Measurements from ENCODE around the gene FDXR. TPM values are rescaled to one million over a fixed set of nuclear protein-coding genes. Genes with fewer than 3 reads are reported as not detected.

FDXR gene
- total and polyA plus RNA-seq, 2 donors (not counting 3 experiments of a cell fraction or from before 2014, with no cell fraction given) = 19.7 to 33.4 TPM

DNA sequence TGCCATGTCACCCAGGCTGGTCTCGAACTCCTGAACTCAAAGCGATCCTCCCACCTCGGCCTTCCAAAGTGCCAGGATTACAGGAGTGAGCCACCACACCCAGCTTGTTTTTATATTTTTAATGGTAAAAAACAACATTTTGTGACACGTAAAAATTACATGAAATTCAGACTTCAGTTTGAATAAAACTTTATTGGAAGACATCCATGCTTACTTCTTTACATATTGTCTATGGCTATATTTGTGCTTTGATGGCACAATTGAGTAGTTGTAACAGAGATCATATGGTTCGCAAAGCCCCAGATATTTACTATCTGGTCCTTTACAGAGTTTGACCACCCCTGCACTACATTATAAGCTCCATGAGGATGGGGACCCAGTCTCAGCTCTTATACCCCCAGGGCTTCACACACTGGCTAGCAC, 1.8 kb upstream of the FDXR start:
- DNase-seq (ENCODE audit: low read depth, low spot score) = no peak
- no peaks in the 10 kb centered on the region for H3K79me2 ChIP-seq (ENCODE audit: control insufficient read depth, insufficient read depth, low read length)
- no peak overlapping the region for H3K4me3 ChIP-seq (replicated peaks in 1 of 3; ENCODE audit: insufficient read depth in 1 of 3, low read depth in 1 of 3, low read length in 3 of 3)
- H3K9me1 ChIP-seq (replicated peaks; ENCODE audit: control insufficient read depth, extremely low read depth, insufficient read depth, low read length) = no peaks in the 10 kb centered on the region
- H3K4me2 ChIP-seq (ENCODE audit: insufficient read depth, low read length) = no peak overlapping the region
- H2AFZ ChIP-seq (ENCODE audit: low read depth, low read length) = no peak overlapping the region
- no peak for FAIRE-seq
- no peaks in the 10 kb centered on the region for H3K36me3 ChIP-seq (ENCODE audit: control insufficient read depth in 2 of 2, extremely low read depth in 1 of 2, insufficient read depth in 2 of 2, low read length in 2 of 2)
- no peaks in the 10 kb centered on the region for H4K20me1 ChIP-seq (replicated peaks; ENCODE audit: control insufficient read depth, extremely low read depth, insufficient read depth, low read length)
- CTCF ChIA-PET = no interaction called here
- dilution Hi-C loops (cut with MboI; ENCODE audit: extremely low pct_ligation_motif_present, low sequenced_read_pairs) = no loop called here
- no peaks in the 10 kb centered on the region for H3K27me3 ChIP-seq (ENCODE audit: control insufficient read depth in 2 of 2, insufficient read depth in 2 of 2, low read length in 2 of 2)
- H3K9ac ChIP-seq (replicated peaks; ENCODE audit: extremely low read depth, insufficient read depth, low read length) = no peak overlapping the region
- POLR2A ChIA-PET = no interaction called here
- intact Hi-C loops (cut with micrococcal nuclease) = loop anchor here (5.0 kb wide), 1 partner anchor 97 kb away; the partner anchor contains the start of gene NAT9
- peaks cover 15% of the 10 kb centered on the region for H3K4me1 ChIP-seq (ENCODE audit: control insufficient read depth, extremely low read depth, insufficient read depth, low read length)
- TF ChIP-seq JUN (IDR thresholded peaks at IDR 0.05; ENCODE audit: borderline replicate concordance, insufficient read depth, insufficient read length, low read depth) (no peak), EZH2 (IDR thresholded peaks at IDR 0.05; ENCODE audit: borderline replicate concordance, low read depth, low read length, severe bottlenecking) (no peak), MYC (IDR thresholded peaks at IDR 0.05; ENCODE audit: low read depth, low read length) (no peak), POLR2A (IDR thresholded peaks at IDR 0.05; ENCODE audit: low read depth, low read length) (no peak), POLR2AphosphoS5 (IDR thresholded peaks at IDR 0.05; ENCODE audit: insufficient read depth, low read depth, low read length) (no peak), GATA2 (IDR thresholded peaks at IDR 0.05; ENCODE audit: insufficient read depth, insufficient read length, low read depth, low read length) (no peak), FOS (IDR thresholded peaks at IDR 0.05; ENCODE audit: borderline replicate concordance, insufficient read depth, low read length) (no peak)
- TF ChIP-seq, protein P1, sequence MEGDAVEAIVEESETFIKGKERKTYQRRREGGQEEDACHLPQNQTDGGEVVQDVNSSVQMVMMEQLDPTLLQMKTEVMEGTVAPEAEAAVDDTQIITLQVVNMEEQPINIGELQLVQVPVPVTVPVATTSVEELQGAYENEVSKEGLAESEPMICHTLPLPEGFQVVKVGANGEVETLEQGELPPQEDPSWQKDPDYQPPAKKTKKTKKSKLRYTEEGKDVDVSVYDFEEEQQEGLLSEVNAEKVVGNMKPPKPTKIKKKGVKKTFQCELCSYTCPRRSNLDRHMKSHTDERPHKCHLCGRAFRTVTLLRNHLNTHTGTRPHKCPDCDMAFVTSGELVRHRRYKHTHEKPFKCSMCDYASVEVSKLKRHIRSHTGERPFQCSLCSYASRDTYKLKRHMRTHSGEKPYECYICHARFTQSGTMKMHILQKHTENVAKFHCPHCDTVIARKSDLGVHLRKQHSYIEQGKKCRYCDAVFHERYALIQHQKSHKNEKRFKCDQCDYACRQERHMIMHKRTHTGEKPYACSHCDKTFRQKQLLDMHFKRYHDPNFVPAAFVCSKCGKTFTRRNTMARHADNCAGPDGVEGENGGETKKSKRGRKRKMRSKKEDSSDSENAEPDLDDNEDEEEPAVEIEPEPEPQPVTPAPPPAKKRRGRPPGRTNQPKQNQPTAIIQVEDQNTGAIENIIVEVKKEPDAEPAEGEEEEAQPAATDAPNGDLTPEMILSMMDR (IDR thresholded peaks at IDR 0.05; ENCODE audit: extremely low read depth in 1 of 2, insufficient read depth in 1 of 2, low read depth in 1 of 2, low read length in 2 of 2) = no peak
- TF ChIP-seq, protein P2, sequence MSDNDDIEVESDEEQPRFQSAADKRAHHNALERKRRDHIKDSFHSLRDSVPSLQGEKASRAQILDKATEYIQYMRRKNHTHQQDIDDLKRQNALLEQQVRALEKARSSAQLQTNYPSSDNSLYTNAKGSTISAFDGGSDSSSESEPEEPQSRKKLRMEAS (IDR thresholded peaks at IDR 0.05; ENCODE audit: insufficient read depth, insufficient read length) = no peak
- BruUV-seq (replicated peaks) = no TSS peak
- no peak overlapping the region for H3K27ac ChIP-seq (ENCODE audit: insufficient read depth, low read depth, low read length)
- H3K9me3 ChIP-seq (replicated peaks; ENCODE audit: control insufficient read depth, insufficient read depth, low read length) = no peaks in the 10 kb centered on the region

All from endothelial cell of umbilical vein (primary cell).